T-cell (primary cell): ENCODE data around the gene GTPBP1. TPM values are rescaled to one million over a fixed set of nuclear protein-coding genes. Genes with fewer than 3 reads are reported as not detected.

Experiments
- total RNA-seq, 35 experiments: library from RNA in 6 of 35; stranded (reverse) in 6 of 35; fragments of 120-200 nt in 1 of 35; gene quantifications; one replicate each; pipeline versions ENCODE4 v1.2.1 to v1.2.4 and lab custom pipeline; 2013 to 2026

GTPBP1 gene
- total RNA-seq, 5 donors from 2014 or later (not counting 1 experiment from before 2014, with no cell fraction given): 79.1 to 229 (median 83.3) TPM

Other genes starting within 250 kb of the GTPBP1 start
- gene KDELR3, start 237.8 kb upstream of the GTPBP1 start, total RNA-seq: under 1 TPM in 3 of 5 donors, not detected in 2; 0.20 to 0.29 (median 0.25) TPM
- 100 to 1,000 TPM; 589 to 907 (median 850) TPM for gene DDX17, start 199.6 kb upstream of the GTPBP1 start, total RNA-seq
- under 1 TPM in 4 of 5 donors, not detected in 1; 0.55 to 0.78 (median 0.68) TPM for gene DMC1, start 135.8 kb upstream of the GTPBP1 start, total RNA-seq
- 1 to 10 TPM in 1 of 5 donors, under 1 TPM in 3, not detected in 1; 0.06 to 1.1 (median 0.41) TPM for gene FAM227A, start 49.6 kb upstream of the GTPBP1 start, total RNA-seq
- gene CBY1, start 49.3 kb upstream of the GTPBP1 start, total RNA-seq: 10 to 100 TPM; 10.3 to 32.0 (median 27.8) TPM
- 10 to 100 TPM; 52.4 to 58.1 (median 53.3) TPM for gene TOMM22, start 24.0 kb upstream of the GTPBP1 start, total RNA-seq
- 100 to 1,000 TPM in 2 of 5 donors, 10 to 100 TPM in 3; 78.4 to 164 (median 83.5) TPM for gene JOSD1, start 5.0 kb upstream of the GTPBP1 start, total RNA-seq
- 1,000 to 10,000 TPM in 2 of 5 donors, 100 to 1,000 TPM in 3; 526 to 1,075 (median 979) TPM for gene SUN2, start 50.1 kb downstream of the GTPBP1 start, total RNA-seq
- 10 to 100 TPM in 2 of 5 donors, 1 to 10 TPM in 3; 5.4 to 13.0 (median 8.8) TPM for gene DNAL4, start 88.2 kb downstream of the GTPBP1 start, total RNA-seq
- 10 to 100 TPM in 2 of 5 donors, 1 to 10 TPM in 3; 4.9 to 13.2 (median 9.1) TPM for gene NPTXR, start 138.1 kb downstream of the GTPBP1 start, total RNA-seq
- 10 to 100 TPM; 41.2 to 92.0 (median 87.1) TPM for gene CBX6, start 166.3 kb downstream of the GTPBP1 start, total RNA-seq